Activated effector memory CD4-positive, alpha-beta T cell treated with Interleukin-2 at 50 U/mL for 16 hours (primary cell): ENCODE results near the gene PDK1.

Experiments used
- DNase-seq: peaks from one replicate; pipeline ENCODE4 v3.0.0-alpha.2; 2020

Gene PDK1

GRCh38 chr2:172647439-172647838, 91.5 kb downstream of the PDK1 start:
- no peak for DNase-seq

- DNase-seq, result no peak
Observed at GRCh38 chr2:172655091-172655837, 99.4 kb downstream of the PDK1 start.

- no peak for DNase-seq
Observed at GRCh38 chr2:172655838-172656573, 100.1 kb downstream of the PDK1 start.
